Neural progenitor cell (in vitro differentiated cells): Measurements from ENCODE around the gene PHB1.

Experiments used
- CTCF ChIP-seq: fragments of 200-600 bp; sonication (generic); IDR thresholded peaks from 2 replicates; pipeline ENCODE4 v1.5.1; 2017; ENCODE audit warnings: antibody characterized with exemption, mild to moderate bottlenecking
- EZH2 ChIP-seq: fragments of 200-600 bp; sonication (generic); IDR thresholded peaks from 2 replicates; pipeline ENCODE4 v1.6.1; 2017; ENCODE audit warnings: antibody characterized with exemption, mild to moderate bottlenecking, moderate library complexity

- TF ChIP-seq EZH2 (no peak), CTCF (no peak)
Observed at GRCh38 chr17:49397586-49397985, 17.1 kb downstream of the PHB1 start.
